ENCODE data around the gene RALGPS2. TPM values are rescaled to one million over a fixed set of nuclear protein-coding genes. Genes with fewer than 3 reads are reported as not detected.

RALGPS2 gene
- total and polyA plus RNA-seq, 2 of the 13 experiments (the other 11 are each of a cell fraction or from before 2014, with no cell fraction given): 15.6 to 36.0 TPM

DNA sequence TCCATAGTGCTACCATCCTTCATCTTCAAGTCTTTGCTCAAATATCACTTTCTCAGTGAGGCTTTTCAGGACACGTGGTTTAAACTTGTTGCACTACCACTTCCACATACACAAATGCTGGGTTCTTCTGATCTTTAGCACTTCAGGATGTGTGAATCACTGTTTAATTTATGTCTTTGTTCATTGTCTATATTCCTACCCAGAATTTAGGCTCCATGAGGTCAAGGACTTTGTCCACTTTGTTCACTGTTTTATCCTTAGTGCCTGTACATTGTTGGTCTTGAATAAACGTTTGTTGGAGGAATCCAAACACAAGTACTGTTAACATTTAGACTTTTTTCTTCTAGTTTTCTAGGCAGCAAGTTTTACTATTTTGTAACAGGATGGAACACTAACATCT lies 42.6 kb upstream of the RALGPS2 start (continued):
- TF ChIP-seq CEBPZ (IDR thresholded peaks at IDR 0.05; ENCODE audit: low read length) (no peak), MIXL1 (CRISPR knock-in tag; IDR thresholded peaks at IDR 0.05) (peak; percentile 82), ATRX (CRISPR knock-in tag; IDR thresholded peaks at IDR 0.05; ENCODE audit: borderline replicate concordance) (no peak), ZSCAN20 (CRISPR knock-in tag; IDR thresholded peaks at IDR 0.05; ENCODE audit: borderline replicate concordance) (no peak), KLF16 (CRISPR knock-in tag; IDR thresholded peaks at IDR 0.05) (peak in 1 of 2 experiments; percentile 74; a peak in 2 of 4 replicates), ZBTB8A (CRISPR knock-in tag; IDR thresholded peaks at IDR 0.05; ENCODE audit: borderline replicate concordance, low read depth) (no peak), FOXM1 (CRISPR knock-in tag; IDR thresholded peaks at IDR 0.05) (no peak), ZNF530 (CRISPR knock-in tag; IDR thresholded peaks at IDR 0.05; ENCODE audit: low read depth) (no peak), ZBTB1 (CRISPR knock-in tag; IDR thresholded peaks at IDR 0.05; ENCODE audit: borderline replicate concordance) (no peak), ZNF546 (CRISPR knock-in tag; conservative IDR thresholded peaks at IDR 0.05) (no peak), ZIK1 (CRISPR knock-in tag; IDR thresholded peaks at IDR 0.05; ENCODE audit: borderline replicate concordance, low read depth) (no peak), ZNF431 (CRISPR knock-in tag; IDR thresholded peaks at IDR 0.05; ENCODE audit: borderline replicate concordance, low read depth) (peak; percentile 78; the same call in 1 of the 2 replicates), ZNF746 (CRISPR knock-in tag; IDR thresholded peaks at IDR 0.05) (no peak), ZBTB14 (CRISPR knock-in tag; IDR thresholded peaks at IDR 0.05) (no peak), MBD4 (IDR thresholded peaks at IDR 0.05; ENCODE audit: borderline replicate concordance, low read length) (peak; percentile 87; the same call in 1 of the 2 replicates), SIN3B (IDR thresholded peaks at IDR 0.05; ENCODE audit: low read length) (no peak), AGO1 (IDR thresholded peaks at IDR 0.05; ENCODE audit: low read depth, low read length, poor library complexity, severe bottlenecking) (no peak), MTA3 (CRISPR knock-in tag; IDR thresholded peaks at IDR 0.05) (no peak), ZFY (CRISPR knock-in tag; IDR thresholded peaks at IDR 0.05) (no peak), AHR (CRISPR knock-in tag; IDR thresholded peaks at IDR 0.05) (no peak; the same call in 1 of the 2 replicates), TFDP1 (CRISPR knock-in tag; IDR thresholded peaks at IDR 0.05; ENCODE audit: borderline replicate concordance) (no peak), ZNF615 (CRISPR knock-in tag; IDR thresholded peaks at IDR 0.05; ENCODE audit: borderline replicate concordance) (no peak), ZNF138 (CRISPR knock-in tag; IDR thresholded peaks at IDR 0.05; ENCODE audit: low read depth) (no peak), NFKBIZ (CRISPR knock-in tag; IDR thresholded peaks at IDR 0.05) (peak; percentile 60; the same call in 1 of the 2 replicates), FOXK2 (IDR thresholded peaks at IDR 0.05) (0 out of 2 replicates have a peak, but pooled peaks have one; percentile 8), CHD2 (IDR thresholded peaks at IDR 0.05; ENCODE audit: low read depth, low read length) (no peak)

Data from HepG2 (cell line).